AG10803 (cell line): ENCODE results near the gene ARID1B.

ENCODE experiments used
- DNase-seq: peaks from one replicate; pipeline ENCODE4 v3.0.0; 2010; ENCODE audit warnings: low read depth
- H3K4me3 ChIP-seq: 2 replicates; pipeline ENCODE4 v1.5.1; 2011; ENCODE audit warnings: mild to moderate bottlenecking, low read length, control low read depth
- CTCF ChIP-seq: conservative IDR thresholded peaks from 2 replicates; pipeline ENCODE4 v1.5.1; 2011; ENCODE audit warnings: mild to moderate bottlenecking, low read length, control low read depth, inconsistent platforms

ARID1B gene

GRCh38 chr6:156839129-156839528 is 62.0 kb downstream of the ARID1B start:
- H3K4me3 ChIP-seq = no peak overlapping the region
- no peak for TF ChIP-seq CTCF
- DNase-seq = no peak

- no peak overlapping the region for H3K4me3 ChIP-seq
- no peak for TF ChIP-seq CTCF
- peak; percentile 12 for DNase-seq
Observed at GRCh38 chr6:156839591-156840001, 62.4 kb downstream of the ARID1B start.

GRCh38 chr6:156840136-156840535 is 63.0 kb downstream of the ARID1B start:
- DNase-seq = no peak
- H3K4me3 ChIP-seq = no peak overlapping the region
- TF ChIP-seq CTCF = no peak

- no peak for TF ChIP-seq CTCF
- no peak for DNase-seq
- H3K4me3 ChIP-seq = no peak overlapping the region
Observed at GRCh38 chr6:156840606-156841005, 63.4 kb downstream of the ARID1B start.

- H3K4me3 ChIP-seq = no peak overlapping the region
- TF ChIP-seq CTCF = no peak
- no peak for DNase-seq
Observed at GRCh38 chr6:156841508-156841907, 64.3 kb downstream of the ARID1B start.

- TF ChIP-seq CTCF = no peak
- H3K4me3 ChIP-seq = no peak overlapping the region
- DNase-seq = no peak
Observed at GRCh38 chr6:156842598-156843250, 65.5 kb downstream of the ARID1B start.

- no peak for DNase-seq
- H3K4me3 ChIP-seq = no peak overlapping the region
- TF ChIP-seq CTCF = no peak
Observed at GRCh38 chr6:156844089-156844488, 66.9 kb downstream of the ARID1B start.
